ENCODE data around the gene SSH2. TPM values are rescaled to one million over a fixed set of nuclear protein-coding genes. Genes with fewer than 3 reads are reported as not detected.

SSH2 gene
- total RNA-seq, 1 experiment from 2014 or later = 14.6 TPM

DNA sequence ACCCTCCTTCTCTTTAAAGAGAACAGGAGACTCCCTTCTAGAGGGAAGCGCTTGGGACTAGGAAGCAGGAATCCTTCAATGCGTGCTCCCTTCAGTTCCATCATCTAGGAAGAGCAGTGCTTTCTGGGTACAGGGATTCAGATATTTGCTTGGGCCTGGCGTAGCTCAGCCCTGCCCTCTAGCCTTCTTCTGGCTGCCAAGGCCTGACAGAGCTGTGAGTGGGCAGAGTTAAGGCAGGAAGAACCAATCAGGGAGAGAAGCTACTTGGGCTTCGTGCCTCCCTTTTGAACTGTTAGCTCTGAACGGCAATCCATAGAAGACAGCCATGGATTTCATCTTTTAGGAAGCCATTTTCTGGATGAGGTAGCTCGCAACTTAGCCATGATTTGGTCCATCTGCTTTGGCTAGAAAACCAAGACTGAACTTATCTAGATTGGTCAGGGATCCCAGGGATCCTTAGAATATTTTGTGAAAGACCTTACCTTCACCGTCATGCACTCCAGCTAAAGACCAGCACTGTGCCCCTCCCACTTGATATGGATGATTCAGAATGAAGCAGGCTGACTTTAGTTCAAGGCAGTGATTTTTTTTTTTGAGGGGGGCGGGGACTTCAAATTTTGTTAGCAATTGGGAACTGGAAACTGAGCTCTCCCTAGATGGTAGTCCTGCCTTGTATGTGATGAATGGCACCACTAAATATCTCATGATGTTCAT, 304.8 kb downstream of the SSH2 start:
- Mint-ChIP-seq H3K4me1 (peaks cover 29 to 40% of the 10 kb centered on the region in 2 experiments), H3K27me3 (ENCODE audit: low read depth) (peaks cover 39% of the 10 kb centered on the region), H3K4me3 (no peak overlapping the region), H3K27ac (no peak overlapping the region), H3K36me3 (ENCODE audit: insufficient read depth in 1 of 3, low read depth in 3 of 3) (no peaks in the 10 kb centered on the region), H3K9me3 (no peaks in the 10 kb centered on the region)
- no peak overlapping the region for H2BK12ac ChIP-seq (ENCODE audit: insufficient read length, low read depth, low read length)
- no peak overlapping the region for H3K18ac ChIP-seq (ENCODE audit: insufficient read length, low read depth, low read length)
- H4K20me1 ChIP-seq (ENCODE audit: control insufficient read depth, insufficient read depth, insufficient read length) = no peaks in the 10 kb centered on the region
- H3K27me3 ChIP-seq (ENCODE audit: insufficient read depth, low read length) = no peaks in the 10 kb centered on the region; the same call in 1 of the 2 replicates
- no peak overlapping the region for H3T11ph ChIP-seq (ENCODE audit: low read length)
- no peak overlapping the region for H3K14ac ChIP-seq (ENCODE audit: insufficient read depth, low read length)
- H3K79me2 ChIP-seq (ENCODE audit: insufficient read depth, low read length) = no peaks in the 10 kb centered on the region
- H2BK20ac ChIP-seq (ENCODE audit: low read depth, low read length, poor library complexity, severe bottlenecking) = no peak overlapping the region
- no peak overlapping the region for H3K23ac ChIP-seq (ENCODE audit: insufficient read length, low read depth, low read length)
- peaks cover 11% of the 10 kb centered on the region for H3K23me2 ChIP-seq (ENCODE audit: insufficient read length, low read depth, low read length, poor library complexity, severe bottlenecking)
- H3K4me1 ChIP-seq (ENCODE audit: insufficient read depth, low read length) = peaks cover 2% of the 10 kb centered on the region; the same call in 1 of the 2 replicates
- no peak overlapping the region for H3K56ac ChIP-seq (ENCODE audit: insufficient read length, low read depth, low read length)
- H3K9me3 ChIP-seq (ENCODE audit: control insufficient read depth, low read depth, low read length) = no peaks in the 10 kb centered on the region
- TF ChIP-seq, protein P1, sequence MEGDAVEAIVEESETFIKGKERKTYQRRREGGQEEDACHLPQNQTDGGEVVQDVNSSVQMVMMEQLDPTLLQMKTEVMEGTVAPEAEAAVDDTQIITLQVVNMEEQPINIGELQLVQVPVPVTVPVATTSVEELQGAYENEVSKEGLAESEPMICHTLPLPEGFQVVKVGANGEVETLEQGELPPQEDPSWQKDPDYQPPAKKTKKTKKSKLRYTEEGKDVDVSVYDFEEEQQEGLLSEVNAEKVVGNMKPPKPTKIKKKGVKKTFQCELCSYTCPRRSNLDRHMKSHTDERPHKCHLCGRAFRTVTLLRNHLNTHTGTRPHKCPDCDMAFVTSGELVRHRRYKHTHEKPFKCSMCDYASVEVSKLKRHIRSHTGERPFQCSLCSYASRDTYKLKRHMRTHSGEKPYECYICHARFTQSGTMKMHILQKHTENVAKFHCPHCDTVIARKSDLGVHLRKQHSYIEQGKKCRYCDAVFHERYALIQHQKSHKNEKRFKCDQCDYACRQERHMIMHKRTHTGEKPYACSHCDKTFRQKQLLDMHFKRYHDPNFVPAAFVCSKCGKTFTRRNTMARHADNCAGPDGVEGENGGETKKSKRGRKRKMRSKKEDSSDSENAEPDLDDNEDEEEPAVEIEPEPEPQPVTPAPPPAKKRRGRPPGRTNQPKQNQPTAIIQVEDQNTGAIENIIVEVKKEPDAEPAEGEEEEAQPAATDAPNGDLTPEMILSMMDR (conservative IDR thresholded peaks at IDR 0.05) = peak; percentile 21; the same call in 2 of the 3 replicates
- no peak overlapping the region for H4K8ac ChIP-seq (replicated peaks; ENCODE audit: insufficient read length, low read depth, low read length)
- no peak overlapping the region for H3K27ac ChIP-seq (ENCODE audit: insufficient read length, low read depth, low read length)
- DNase-seq = peak; percentile 89
- H3K4ac ChIP-seq (ENCODE audit: low read depth, low read length) = no peak overlapping the region
- H2BK120ac ChIP-seq (ENCODE audit: low read depth, low read length, poor library complexity, severe bottlenecking) = no peak overlapping the region
- no peak overlapping the region for H4K91ac ChIP-seq (ENCODE audit: insufficient read length, low read depth, low read length)
- no peak overlapping the region for H3K9ac ChIP-seq (ENCODE audit: extremely low read depth, insufficient read length, low read length)
- H2AK5ac ChIP-seq (ENCODE audit: insufficient read length, low read length) = no peak overlapping the region
- H2BK15ac ChIP-seq (ENCODE audit: low read depth, low read length) = no peak overlapping the region
- H2BK5ac ChIP-seq (ENCODE audit: insufficient read length, low read length) = no peak overlapping the region
- WGBS (ENCODE audit: extremely low coverage, insufficient read length, low lambda C conversion rate) = no CpG with 5 or more reads among the region's 8 CpGs
- no peak overlapping the region for H2AFZ ChIP-seq (ENCODE audit: low read length)
- H4K5ac ChIP-seq (ENCODE audit: insufficient read length, low read depth, low read length) = no peak overlapping the region
- H3K4me2 ChIP-seq (ENCODE audit: insufficient read depth, insufficient read length, low read length) = no peak overlapping the region
- no peaks in the 10 kb centered on the region for H3K79me1 ChIP-seq (ENCODE audit: insufficient read depth, low read depth, low read length, poor library complexity, severe bottlenecking)

Data from H9 (cell line).